ENCODE data around the gene KPNA1.

DNA sequence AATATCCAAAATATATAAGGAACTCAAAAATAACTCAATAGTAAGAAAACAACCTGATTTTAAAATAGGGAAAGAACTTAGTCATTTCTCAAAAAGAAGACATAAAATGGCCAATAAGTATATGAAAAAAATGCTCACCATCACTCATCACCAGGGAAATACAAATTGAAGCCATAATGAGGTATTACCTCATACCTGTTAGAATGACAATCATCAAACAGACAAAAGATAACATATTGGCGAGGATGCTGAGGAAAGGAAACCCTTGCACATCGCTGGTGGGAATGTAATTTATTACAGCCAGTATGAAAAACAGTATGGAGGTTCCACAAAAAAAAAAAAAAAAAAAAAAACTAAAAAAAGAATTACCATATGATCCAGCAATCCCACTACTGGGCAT is 38.2 kb downstream of the KPNA1 start:
- TF ChIP-seq, protein P1, sequence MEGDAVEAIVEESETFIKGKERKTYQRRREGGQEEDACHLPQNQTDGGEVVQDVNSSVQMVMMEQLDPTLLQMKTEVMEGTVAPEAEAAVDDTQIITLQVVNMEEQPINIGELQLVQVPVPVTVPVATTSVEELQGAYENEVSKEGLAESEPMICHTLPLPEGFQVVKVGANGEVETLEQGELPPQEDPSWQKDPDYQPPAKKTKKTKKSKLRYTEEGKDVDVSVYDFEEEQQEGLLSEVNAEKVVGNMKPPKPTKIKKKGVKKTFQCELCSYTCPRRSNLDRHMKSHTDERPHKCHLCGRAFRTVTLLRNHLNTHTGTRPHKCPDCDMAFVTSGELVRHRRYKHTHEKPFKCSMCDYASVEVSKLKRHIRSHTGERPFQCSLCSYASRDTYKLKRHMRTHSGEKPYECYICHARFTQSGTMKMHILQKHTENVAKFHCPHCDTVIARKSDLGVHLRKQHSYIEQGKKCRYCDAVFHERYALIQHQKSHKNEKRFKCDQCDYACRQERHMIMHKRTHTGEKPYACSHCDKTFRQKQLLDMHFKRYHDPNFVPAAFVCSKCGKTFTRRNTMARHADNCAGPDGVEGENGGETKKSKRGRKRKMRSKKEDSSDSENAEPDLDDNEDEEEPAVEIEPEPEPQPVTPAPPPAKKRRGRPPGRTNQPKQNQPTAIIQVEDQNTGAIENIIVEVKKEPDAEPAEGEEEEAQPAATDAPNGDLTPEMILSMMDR (IDR thresholded peaks at IDR 0.05): no peak
- TF ChIP-seq POLR2A (IDR thresholded peaks at IDR 0.05): no peak

Data from esophagus squamous epithelium (tissue), 4 donors.